RWPE2 (cell line): Measurements from ENCODE around the gene PTGR2.

ENCODE experiments used
- ATAC-seq: fragments of 200-7000 bp; cut with Tn5 transposase; 3 replicates; pipeline ENCODE4 v1.9.1; 2021; ENCODE audit warnings: low read depth
- DNase-seq: peaks from one replicate; pipeline ENCODE4 v3.0.0-alpha.2; 2020; ENCODE audit warnings: low spot score
- H3K27ac ChIP-seq: fragments of 450-650 bp; 2 replicates; pipeline ENCODE4 v1.5.1; 2017; ENCODE audit warnings: mild to moderate bottlenecking; ENCODE audit not compliant: poor library complexity, severe bottlenecking
- H3K27me3 ChIP-seq: fragments of 250-450 bp; sonication (Bioruptor Pico); 2 replicates; pipeline ENCODE4 v1.5.1; 2021; ENCODE audit warnings: mild to moderate bottlenecking, moderate library complexity; ENCODE audit not compliant: insufficient read depth, poor library complexity, severe bottlenecking
- H3K36me3 ChIP-seq: fragments of 250-450 bp; sonication (Bioruptor Pico); 2 replicates; pipeline ENCODE4 v1.5.1; 2020; ENCODE audit warnings: low read depth, mild to moderate bottlenecking, moderate library complexity
- H3K4me1 ChIP-seq: fragments of 250-450 bp; sonication (Bioruptor Pico); 2 replicates; pipeline ENCODE4 v1.5.1; 2021; ENCODE audit warnings: mild to moderate bottlenecking, moderate library complexity; ENCODE audit not compliant: insufficient read depth, poor library complexity, severe bottlenecking
- H3K4me3 ChIP-seq: fragments of 250-450 bp; sonication (Bioruptor Pico); 2 replicates; pipeline ENCODE4 v1.5.1; 2021; ENCODE audit warnings: mild to moderate bottlenecking, moderate library complexity; ENCODE audit not compliant: severe bottlenecking
- H3K9me3 ChIP-seq: fragments of 250-450 bp; sonication (Bioruptor Pico); 2 replicates; pipeline ENCODE4 v1.5.1; 2021; ENCODE audit warnings: mild to moderate bottlenecking, moderate library complexity; ENCODE audit not compliant: severe bottlenecking
- TF ChIP-seq, protein P1 (sequence below): fragments of 450-650 bp; IDR thresholded peaks from one replicate; pipeline ENCODE4 v1.5.1; 2017; ENCODE audit warnings: mild to moderate bottlenecking, moderate library complexity; ENCODE audit not compliant: poor library complexity, severe bottlenecking

The PTGR2 gene

DNA sequence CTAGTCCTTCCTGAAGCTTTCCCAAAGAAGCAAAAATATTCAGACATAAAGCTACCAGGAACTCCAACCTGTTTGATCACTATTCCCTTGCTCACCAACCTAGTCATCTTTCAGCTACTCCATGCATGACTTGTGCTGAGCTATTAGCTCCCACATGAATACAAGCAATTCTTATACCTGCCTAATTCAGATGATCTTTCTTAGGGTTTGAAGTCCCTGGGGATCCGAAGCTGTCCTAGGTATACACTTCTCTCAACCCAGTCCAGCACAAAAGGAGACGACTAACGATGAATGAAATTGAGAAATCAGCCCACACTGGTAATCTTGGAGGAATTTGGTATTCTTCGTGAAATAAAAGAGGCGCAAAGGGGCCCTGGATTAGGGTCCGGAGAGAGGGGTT, 631 bp upstream of the PTGR2 start:
- Histone ChIP-seq H3K4me1 (peaks cover 17% of the 10 kb centered on the region), H3K36me3 (peaks cover 5% of the 10 kb centered on the region; the same call in 1 of the 2 replicates), H3K9me3 (no peaks in the 10 kb centered on the region), H3K27me3 (no peaks in the 10 kb centered on the region), H3K27ac (peak overlapping the region; percentile 76), H3K4me3 (peak overlapping the region; percentile 43)
- TF ChIP-seq, protein P1, sequence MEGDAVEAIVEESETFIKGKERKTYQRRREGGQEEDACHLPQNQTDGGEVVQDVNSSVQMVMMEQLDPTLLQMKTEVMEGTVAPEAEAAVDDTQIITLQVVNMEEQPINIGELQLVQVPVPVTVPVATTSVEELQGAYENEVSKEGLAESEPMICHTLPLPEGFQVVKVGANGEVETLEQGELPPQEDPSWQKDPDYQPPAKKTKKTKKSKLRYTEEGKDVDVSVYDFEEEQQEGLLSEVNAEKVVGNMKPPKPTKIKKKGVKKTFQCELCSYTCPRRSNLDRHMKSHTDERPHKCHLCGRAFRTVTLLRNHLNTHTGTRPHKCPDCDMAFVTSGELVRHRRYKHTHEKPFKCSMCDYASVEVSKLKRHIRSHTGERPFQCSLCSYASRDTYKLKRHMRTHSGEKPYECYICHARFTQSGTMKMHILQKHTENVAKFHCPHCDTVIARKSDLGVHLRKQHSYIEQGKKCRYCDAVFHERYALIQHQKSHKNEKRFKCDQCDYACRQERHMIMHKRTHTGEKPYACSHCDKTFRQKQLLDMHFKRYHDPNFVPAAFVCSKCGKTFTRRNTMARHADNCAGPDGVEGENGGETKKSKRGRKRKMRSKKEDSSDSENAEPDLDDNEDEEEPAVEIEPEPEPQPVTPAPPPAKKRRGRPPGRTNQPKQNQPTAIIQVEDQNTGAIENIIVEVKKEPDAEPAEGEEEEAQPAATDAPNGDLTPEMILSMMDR = no peak
- ATAC-seq (peak; percentile 54), DNase-seq (no peak)

DNA sequence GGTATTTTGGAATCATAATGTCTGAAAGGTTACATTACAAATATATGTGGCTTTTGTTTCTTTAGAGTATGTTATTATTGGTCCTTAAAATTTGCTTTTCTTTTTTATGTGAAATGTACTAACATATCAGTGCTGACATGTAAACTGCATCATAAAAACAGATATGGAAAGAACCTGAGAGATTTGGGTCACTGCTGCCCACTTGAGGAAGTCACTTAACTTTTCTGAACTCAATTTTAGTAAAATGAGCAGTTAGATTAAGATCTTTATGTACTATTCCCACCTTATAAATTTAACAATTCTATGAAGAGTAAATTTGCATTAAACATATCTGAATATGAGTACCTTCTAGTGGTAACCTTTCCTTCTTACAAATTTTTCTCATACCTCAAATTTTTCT, 7.5 kb downstream of the PTGR2 start:
- Histone ChIP-seq H3K36me3 (peaks cover 51% of the 10 kb centered on the region), H3K27me3 (no peaks in the 10 kb centered on the region), H3K9me3 (no peaks in the 10 kb centered on the region), H3K4me3 (no peak overlapping the region), H3K4me1 (no peaks in the 10 kb centered on the region), H3K27ac (no peak overlapping the region)
- TF ChIP-seq, protein P1 = peak; percentile 38
- DNase-seq (no peak), ATAC-seq (no peak)

DNA sequence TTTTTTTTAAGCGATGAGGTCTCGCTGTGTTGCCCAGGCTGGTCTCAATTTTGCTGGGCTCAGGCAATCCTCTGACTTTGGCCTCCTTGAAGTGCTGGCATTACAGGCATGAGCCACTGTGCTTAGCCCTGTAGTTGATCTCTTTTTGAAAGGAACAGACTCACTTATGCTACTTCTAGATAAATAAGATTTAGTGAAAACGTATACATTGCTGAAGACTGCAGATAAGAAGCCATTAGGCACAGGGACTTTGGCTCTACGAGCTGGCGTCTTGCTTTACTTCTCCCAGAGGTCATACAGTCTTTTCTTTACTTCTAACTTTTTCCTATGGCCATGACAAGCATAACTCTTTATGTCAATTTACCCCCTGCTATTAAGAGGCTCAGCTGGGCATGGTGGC, 9.4 kb downstream of the PTGR2 start:
- H3K27ac ChIP-seq = no peak overlapping the region
- TF ChIP-seq, protein P1 = no peak

DNA sequence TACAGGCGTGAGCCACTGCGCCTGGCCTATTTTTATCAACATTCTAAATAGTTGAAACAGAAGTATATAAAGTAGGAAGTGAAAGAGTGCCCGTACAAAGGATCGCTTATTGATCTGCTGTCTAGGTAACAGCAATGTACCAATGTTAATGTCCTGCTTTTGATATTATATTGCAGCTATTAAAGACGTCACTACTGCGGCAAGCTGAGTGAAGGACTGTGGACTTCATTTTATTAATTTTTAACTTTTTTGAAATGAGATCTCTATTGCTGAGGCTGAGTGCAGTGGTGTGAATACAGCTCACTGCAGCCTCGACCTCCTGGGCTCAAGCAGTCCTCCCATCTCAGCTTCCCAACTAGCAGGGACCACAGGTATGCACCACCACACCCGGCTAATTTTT, 10.8 kb downstream of the PTGR2 start:
- Histone ChIP-seq H3K27ac (no peak overlapping the region), H3K4me3 (no peak overlapping the region), H3K4me1 (no peaks in the 10 kb centered on the region), H3K36me3 (peaks cover 62% of the 10 kb centered on the region), H3K9me3 (no peaks in the 10 kb centered on the region), H3K27me3 (no peaks in the 10 kb centered on the region)
- ATAC-seq (no peak), DNase-seq (no peak)
- TF ChIP-seq, protein P1 = no peak

More for the DNA sequence above, 9.4 kb downstream of the PTGR2 start:
- Histone ChIP-seq H3K27me3 (no peaks in the 10 kb centered on the region), H3K4me3 (no peak overlapping the region), H3K4me1 (no peaks in the 10 kb centered on the region), H3K9me3 (no peaks in the 10 kb centered on the region), H3K36me3 (peaks cover 59% of the 10 kb centered on the region)
- ATAC-seq (no peak), DNase-seq (no peak)

DNA sequence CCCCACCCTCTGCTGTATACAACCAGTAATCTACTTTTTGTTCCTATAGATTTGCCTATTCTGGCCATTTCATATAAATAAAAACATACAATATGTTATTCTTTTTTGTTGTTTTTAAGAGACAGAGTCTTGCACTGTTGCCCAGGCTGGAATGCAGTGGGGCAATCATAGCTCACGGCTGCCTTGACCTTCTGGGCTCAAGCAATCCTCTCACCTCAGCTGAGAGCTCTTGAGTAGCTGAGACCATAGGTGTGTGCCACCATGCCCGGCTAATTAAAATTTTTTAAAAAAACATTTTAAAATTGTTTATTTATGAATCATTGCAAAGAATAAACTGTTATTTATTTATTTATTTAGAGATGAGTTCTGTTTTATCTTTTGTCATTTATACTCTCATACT, 11.6 kb downstream of the PTGR2 start:
- TF ChIP-seq, protein P1 = no peak
- DNase-seq = no peak

More for the DNA sequence above, 11.6 kb downstream of the PTGR2 start:
- no peak overlapping the region for H3K27ac ChIP-seq
- no peaks in the 10 kb centered on the region for H3K27me3 ChIP-seq
- H3K36me3 ChIP-seq = peaks cover 62% of the 10 kb centered on the region
- no peak for ATAC-seq
- no peaks in the 10 kb centered on the region for H3K9me3 ChIP-seq
- H3K4me1 ChIP-seq = no peaks in the 10 kb centered on the region
- H3K4me3 ChIP-seq = no peak overlapping the region
